ENCODE results near the gene NOX3. TPM values are rescaled to one million over a fixed set of nuclear protein-coding genes. Genes with fewer than 3 reads are reported as not detected.

The NOX3 gene
- total and polyA plus RNA-seq, 2 experiments from 2014 or later, result not detected

DNA sequence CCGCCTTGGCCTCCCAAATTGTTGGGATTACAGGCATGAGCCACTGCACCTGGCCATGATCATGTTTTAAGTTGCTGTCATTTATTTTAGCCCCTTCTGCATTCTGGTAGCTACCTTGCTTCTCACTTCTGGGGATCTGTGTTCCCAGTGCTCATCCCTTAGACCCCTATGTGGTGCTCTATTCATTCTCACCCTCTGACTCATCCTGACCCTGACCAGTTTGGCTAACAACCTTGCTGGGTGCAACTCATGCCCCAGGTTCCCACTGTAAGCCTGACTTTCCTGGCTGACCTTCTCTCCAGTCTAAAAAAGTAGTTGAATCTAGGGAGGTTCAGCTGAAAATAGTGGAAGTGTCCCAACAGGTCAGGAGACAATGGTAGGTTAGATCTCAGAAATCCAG, 47.4 kb downstream of the NOX3 start:
- Histone ChIP-seq H2AFZ (no peak overlapping the region), H3K79me2 (no peaks in the 10 kb centered on the region), H3K4me1 (ENCODE audit: insufficient read depth) (no peaks in the 10 kb centered on the region), H3K9me2 (replicated peaks; ENCODE audit: insufficient read depth) (no peaks in the 10 kb centered on the region), H4K20me1 (ENCODE audit: insufficient read depth, poor library complexity, severe bottlenecking) (no peaks in the 10 kb centered on the region), H3K36me3 (replicated peaks; ENCODE audit: insufficient read depth, low read depth) (no peaks in the 10 kb centered on the region), H3K27me3 (no peaks in the 10 kb centered on the region), H3K4me2 (no peak overlapping the region), H3K4me3 (no peak overlapping the region), H3K9me3 (ENCODE audit: low read depth) (no peaks in the 10 kb centered on the region), H3K27ac (no peak overlapping the region)
- 100% methylated on average over 1 of the region's 1 CpG for WGBS (ENCODE audit: low lambda C conversion rate, missing lambda C conversion rate)
- no peak for TF ChIP-seq EZH2 (IDR thresholded peaks at IDR 0.05; ENCODE audit: borderline replicate concordance)
- TF ChIP-seq CTCF (IDR thresholded peaks at IDR 0.05; ENCODE audit: poor library complexity), result no peak
- TF ChIP-seq EZH2phosphoT487 (IDR thresholded peaks at IDR 0.05; ENCODE audit: low read depth, severe bottlenecking, unreplicated experiment), result no peak
- no peak for DNase-seq (ENCODE audit: low spot score)

DNA sequence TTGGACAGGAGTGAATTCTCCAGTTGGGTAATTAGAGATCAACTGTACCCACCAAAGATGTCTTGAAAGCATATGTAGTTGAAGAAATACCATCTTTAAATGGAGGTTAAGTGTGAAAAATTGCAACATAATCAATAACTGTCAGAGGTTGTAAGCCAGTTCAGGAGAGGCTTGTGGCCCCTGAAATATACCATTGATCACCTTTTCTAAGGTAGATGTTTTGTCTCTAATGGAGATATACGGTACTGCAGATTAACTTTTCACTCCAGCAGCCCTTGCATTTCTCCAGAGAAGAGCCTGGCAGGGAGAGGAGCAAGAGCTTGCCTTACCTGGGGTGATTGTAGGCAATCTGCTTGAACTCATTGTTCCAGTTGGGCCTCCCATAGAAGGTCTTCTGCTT, 48.8 kb downstream of the NOX3 start:
- no peaks in the 10 kb centered on the region for H3K79me2 ChIP-seq
- H2AFZ ChIP-seq, result no peak overlapping the region
- H3K36me3 ChIP-seq (replicated peaks; ENCODE audit: insufficient read depth, low read depth), result no peaks in the 10 kb centered on the region
- WGBS (ENCODE audit: low lambda C conversion rate, missing lambda C conversion rate), result 93% methylated on average over 1 of the region's 1 CpG
- no peaks in the 10 kb centered on the region for H3K27me3 ChIP-seq
- no peaks in the 10 kb centered on the region for H4K20me1 ChIP-seq (ENCODE audit: insufficient read depth, poor library complexity, severe bottlenecking)
- H3K9me2 ChIP-seq (replicated peaks; ENCODE audit: insufficient read depth), result no peaks in the 10 kb centered on the region
- TF ChIP-seq CTCF (IDR thresholded peaks at IDR 0.05; ENCODE audit: poor library complexity) (no peak), EZH2phosphoT487 (IDR thresholded peaks at IDR 0.05; ENCODE audit: low read depth, severe bottlenecking, unreplicated experiment) (no peak), EZH2 (IDR thresholded peaks at IDR 0.05; ENCODE audit: borderline replicate concordance) (no peak)
- no peaks in the 10 kb centered on the region for H3K4me1 ChIP-seq (ENCODE audit: insufficient read depth)
- H3K27ac ChIP-seq, result no peak overlapping the region
- H3K9me3 ChIP-seq (ENCODE audit: low read depth), result no peaks in the 10 kb centered on the region
- DNase-seq (ENCODE audit: low spot score), result no peak
- H3K4me3 ChIP-seq, result no peak overlapping the region
- H3K4me2 ChIP-seq, result no peak overlapping the region

DNA sequence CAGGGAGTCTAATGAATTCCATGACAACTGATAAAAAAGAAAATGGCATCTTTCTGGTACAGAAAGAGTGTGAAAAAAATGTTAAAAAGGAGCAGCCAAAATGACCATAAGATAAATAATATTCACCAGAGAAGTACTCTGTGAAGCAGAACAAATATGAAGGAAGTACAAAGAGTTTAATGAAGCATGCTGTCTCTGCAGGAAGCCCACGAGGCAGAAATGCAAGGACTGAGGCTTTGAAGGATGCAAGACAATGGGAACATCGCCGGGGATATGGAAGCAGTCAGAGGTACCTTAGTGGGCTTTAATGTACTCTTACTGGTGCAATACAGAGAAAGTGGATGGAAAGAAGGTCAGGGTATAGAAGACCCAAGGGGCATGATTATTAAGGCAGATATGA, 50.7 kb downstream of the NOX3 start:
- H3K4me2 ChIP-seq, result no peak overlapping the region
- 94% methylated on average over 3 of the region's 3 CpGs for WGBS (ENCODE audit: low lambda C conversion rate, missing lambda C conversion rate)

More for the DNA sequence above, 50.7 kb downstream of the NOX3 start:
- Histone ChIP-seq H4K20me1 (ENCODE audit: insufficient read depth, poor library complexity, severe bottlenecking) (no peaks in the 10 kb centered on the region), H2AFZ (no peak overlapping the region), H3K4me1 (ENCODE audit: insufficient read depth) (no peaks in the 10 kb centered on the region), H3K9me3 (ENCODE audit: low read depth) (no peaks in the 10 kb centered on the region), H3K36me3 (replicated peaks; ENCODE audit: insufficient read depth, low read depth) (no peaks in the 10 kb centered on the region), H3K79me2 (no peaks in the 10 kb centered on the region), H3K27me3 (no peaks in the 10 kb centered on the region), H3K4me3 (no peak overlapping the region), H3K27ac (no peak overlapping the region), H3K9me2 (replicated peaks; ENCODE audit: insufficient read depth) (no peaks in the 10 kb centered on the region)
- DNase-seq (ENCODE audit: low spot score), result no peak
- no peak for TF ChIP-seq CTCF (IDR thresholded peaks at IDR 0.05; ENCODE audit: poor library complexity)
- TF ChIP-seq EZH2 (IDR thresholded peaks at IDR 0.05; ENCODE audit: borderline replicate concordance), result no peak
- no peak for TF ChIP-seq EZH2phosphoT487 (IDR thresholded peaks at IDR 0.05; ENCODE audit: low read depth, severe bottlenecking, unreplicated experiment)
